GDM1 (cell line): ENCODE results near the gene AK5.

ENCODE experiments used
- DNase-seq: peaks from one replicate; lab custom pipeline; 2025; lab: John Stamatoyannopoulos, UW

Gene AK5

GRCh38 chr1:77354536-77354935, 72.7 kb downstream of the AK5 start:
- no peak for DNase-seq

DNA sequence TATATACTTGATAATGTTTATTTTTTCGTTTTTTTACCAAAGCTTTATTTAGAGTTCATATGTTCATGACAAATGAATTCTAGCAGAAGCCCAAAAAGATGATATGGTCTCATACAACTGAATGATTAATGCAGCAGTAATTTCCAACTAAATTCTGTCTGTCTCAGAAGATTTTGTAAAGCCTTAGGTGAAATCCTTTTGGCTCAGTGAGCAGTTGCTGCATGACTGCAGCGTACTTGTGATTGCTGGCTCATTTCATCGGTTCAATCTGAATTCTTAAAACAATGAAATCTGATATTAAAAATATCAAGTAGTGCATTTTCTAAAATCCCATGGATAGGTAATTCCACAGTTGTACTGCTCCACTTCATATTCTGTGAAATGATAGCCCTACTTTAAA, 73.2 kb downstream of the AK5 start:
- DNase-seq, result no peak

DNA sequence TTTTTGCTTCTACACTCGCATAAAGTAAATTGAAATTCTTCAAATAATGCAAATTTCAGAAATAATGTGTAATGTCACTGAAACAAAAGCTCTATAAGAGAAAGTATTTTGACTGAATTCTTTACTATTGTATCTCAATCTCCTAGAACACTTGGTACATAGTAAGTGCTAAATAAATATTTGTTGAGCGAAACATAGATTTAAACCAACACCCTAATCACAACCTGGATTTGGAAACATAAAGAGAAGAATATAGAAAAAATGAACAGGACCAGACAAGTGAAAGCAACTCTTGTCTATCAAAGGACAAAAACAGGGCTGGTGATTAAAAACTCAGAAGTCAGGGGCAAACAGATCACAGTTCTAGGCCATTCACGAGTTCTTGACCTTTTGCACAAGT, 74.3 kb downstream of the AK5 start:
- no peak for DNase-seq

- no peak for DNase-seq
These were observed 78.4 kb downstream of the AK5 start for GRCh38 chr1:77360256-77360655.

DNA sequence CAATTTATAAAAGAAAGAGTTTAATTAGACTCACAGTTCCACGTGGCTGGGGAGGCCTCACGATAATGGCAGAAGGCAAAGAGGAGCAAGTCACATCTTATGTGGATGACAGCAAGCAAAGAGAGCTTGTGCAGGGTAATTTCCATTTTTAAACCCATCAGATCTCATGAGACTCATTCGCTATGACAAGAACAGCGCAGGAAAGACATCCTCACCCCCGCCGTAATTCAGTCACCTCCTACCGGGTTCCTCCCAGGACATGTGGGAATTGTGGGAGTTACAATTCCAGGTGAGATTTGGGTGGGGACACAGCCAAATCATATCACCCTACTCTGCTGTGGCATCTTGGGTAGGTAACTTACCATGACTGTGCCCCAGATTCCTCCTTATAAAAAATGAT, 79.8 kb downstream of the AK5 start:
- no peak for DNase-seq

- no peak for DNase-seq
These were observed 88.3 kb downstream of the AK5 start for GRCh38 chr1:77370161-77370560.

DNA sequence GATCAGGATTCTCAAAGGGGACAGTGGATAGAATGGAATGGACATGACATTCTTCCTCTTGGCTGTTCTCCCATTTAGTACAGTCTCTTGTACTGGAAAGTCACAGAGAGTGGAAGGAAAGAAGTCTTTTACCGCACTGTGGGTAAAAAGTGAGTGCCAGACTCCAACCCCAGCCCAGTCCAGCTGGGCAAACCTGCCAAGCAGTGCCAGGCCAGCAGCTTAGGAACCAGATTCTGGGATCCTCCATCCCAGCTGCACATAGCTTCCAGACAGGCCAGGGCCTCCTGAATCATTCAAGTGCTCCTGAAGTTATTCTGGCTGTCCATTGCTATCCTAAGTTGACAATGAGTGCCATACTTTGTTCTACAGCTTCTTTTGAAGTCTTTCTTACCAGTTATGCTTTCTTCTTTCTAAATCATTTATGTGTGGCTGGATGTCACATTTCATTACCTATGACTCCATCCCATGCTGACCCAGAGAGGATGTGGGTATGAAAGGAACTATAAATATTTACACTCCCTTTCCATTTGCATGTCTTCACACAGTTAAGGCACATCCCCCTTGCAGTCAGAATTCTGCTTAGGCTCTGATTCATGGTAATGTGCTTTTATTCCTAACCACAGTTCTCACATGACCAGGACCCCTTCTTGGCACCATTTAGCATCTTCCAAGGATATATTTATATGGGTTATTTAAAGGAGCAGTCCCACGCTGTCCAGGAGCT, 88.9 kb downstream of the AK5 start:
- no peak for DNase-seq

GRCh38 chr1:77371396-77371795, 89.6 kb downstream of the AK5 start:
- DNase-seq, result no peak

DNA sequence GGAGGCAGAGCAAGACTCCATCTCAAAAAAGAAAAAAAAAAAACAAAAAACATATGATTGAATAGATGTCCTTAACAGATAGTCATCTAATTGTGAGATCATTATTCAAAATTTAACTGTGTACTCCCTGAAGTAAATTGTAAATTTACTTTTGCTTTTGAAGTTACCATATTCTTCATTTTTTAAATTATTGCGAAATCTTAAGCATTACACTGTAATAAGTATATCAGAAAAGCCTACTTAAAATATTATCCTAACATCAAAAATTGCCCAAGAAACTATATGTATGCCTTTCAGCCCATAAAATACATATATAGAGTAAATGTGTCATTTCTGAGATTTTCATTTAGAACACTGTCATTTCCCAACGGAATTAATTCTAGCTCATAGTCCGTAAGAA, 91.9 kb downstream of the AK5 start:
- no peak for DNase-seq

- no peak for DNase-seq
These were observed 93.7 kb downstream of the AK5 start for GRCh38 chr1:77375541-77375940.

DNA sequence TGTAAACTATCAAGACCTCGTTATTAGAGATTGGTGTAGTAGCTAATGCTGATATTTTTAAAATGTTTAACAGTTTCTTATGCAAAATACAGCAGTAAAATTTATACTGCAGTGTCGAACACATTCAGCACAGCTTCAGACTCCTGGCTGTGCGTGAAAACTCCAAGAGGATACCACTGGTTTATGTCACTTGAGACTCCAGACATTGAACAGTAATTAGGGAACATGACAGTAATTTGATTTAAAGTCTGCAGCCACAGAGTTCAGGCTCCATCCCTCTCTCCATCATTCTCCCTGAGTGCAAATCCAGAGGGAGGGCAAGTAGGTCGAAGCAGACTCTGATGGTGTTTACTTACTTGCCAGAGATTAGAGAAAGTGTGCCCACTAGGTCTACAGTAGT, 94.2 kb downstream of the AK5 start:
- DNase-seq, result no peak

DNA sequence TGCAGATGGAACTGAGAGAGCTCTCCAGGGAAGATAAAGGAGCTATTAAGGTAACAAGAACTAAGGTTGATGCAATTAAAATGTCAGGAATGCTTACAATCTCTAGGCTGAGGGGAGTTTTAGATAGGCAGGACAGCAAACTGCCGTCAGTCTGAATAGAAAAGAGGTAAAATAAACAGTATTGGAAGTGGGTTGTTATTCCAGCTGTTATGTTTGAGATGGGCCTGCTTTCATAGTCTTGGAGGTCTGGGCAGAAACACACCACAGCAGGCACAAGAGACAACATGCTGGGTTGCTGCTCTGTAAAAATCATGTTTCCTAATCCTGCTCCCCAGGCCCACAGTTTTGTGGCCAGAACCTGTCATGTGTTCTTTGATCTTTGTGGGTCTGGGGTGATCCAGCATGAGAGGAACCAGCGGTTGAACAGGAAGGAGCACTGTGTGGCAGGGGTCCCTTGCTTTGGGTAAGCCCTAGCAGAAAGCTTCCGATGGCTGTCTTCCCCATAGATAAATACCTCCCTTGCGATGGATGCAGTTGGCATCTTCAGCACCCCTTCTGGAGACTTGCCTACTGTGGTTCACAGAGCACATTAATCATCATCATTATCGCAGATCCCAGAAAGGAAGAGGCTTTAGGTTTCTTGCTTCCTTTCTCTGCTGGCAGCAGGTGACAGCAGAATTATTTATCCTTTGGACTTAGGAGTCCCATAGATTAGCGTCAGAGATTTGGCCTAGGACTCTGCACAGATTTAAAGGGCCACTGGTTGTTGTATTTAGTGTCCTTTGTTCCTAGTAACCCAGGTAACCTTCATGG, 97.1 kb downstream of the AK5 start:
- DNase-seq, result peak; percentile 95

DNA sequence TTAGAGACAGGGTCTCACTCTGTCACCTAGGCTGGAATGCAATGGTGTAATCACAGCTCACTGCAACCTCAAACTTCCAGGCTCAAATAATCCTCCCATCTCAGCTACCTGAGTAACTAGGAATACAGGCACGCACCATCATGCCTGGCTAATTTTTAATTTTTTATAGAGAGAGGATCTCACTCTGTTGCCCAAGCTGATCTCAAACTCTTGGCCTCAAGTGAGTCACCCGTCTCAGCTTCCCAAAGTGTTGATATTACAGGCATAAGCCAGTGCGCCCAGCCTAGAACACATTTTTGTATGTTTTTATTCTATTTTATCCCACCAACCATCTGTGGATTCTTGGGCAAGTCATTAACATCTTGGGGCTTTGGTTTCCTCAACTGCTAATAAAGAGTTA, 100.5 kb downstream of the AK5 start:
- no peak for DNase-seq

- DNase-seq, result no peak
These were observed 101.4 kb downstream of the AK5 start for GRCh38 chr1:77383236-77383635.

GRCh38 chr1:77385551-77385950, 103.7 kb downstream of the AK5 start:
- no peak for DNase-seq

GRCh38 chr1:77386276-77386675, 104.5 kb downstream of the AK5 start:
- no peak for DNase-seq

GRCh38 chr1:77387553-77387952, 105.7 kb downstream of the AK5 start:
- no peak for DNase-seq

GRCh38 chr1:77388661-77389060, 106.8 kb downstream of the AK5 start:
- DNase-seq, result no peak

DNA sequence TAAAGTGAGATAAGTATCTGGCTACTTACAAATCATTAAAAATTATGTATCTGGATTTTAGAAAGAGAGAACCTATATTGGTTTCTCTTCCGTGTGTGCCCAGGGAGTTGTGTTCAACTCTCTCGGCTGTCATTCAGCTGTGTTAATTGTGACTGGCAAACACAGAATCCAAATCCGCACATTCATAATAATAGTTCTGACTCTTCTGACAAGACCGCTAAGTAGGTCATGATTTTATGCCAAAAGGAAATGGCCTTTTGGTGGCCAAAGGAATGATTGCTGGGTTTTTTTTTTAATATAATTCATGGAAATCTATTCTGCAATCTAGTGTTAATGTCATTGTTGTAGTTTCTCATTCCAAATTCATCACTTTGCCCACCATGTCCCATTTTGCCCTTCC, 110.7 kb downstream of the AK5 start:
- no peak for DNase-seq

- no peak for DNase-seq
These were observed 112.3 kb downstream of the AK5 start for GRCh38 chr1:77394166-77394565.

GRCh38 chr1:77395051-77395450, 113.2 kb downstream of the AK5 start:
- no peak for DNase-seq

DNA sequence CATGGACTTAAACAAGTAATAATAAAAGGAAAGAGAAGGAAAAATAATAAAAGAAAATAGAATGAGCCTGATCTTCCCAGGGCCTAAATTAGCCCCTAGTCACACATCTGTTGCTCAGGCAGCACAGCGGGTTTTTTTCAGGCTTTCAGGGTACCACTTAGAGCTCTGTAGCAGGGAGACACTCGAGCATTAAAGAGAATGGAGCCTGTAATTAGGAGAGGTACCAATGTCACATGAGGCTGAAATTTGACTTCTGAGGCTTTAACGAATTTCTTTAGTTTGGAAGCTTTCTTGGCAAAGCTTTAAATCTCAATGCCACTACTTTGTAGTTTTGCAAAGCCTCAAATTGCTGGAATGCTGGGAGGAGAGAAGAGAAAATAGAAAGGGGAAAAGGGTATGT, 116.3 kb downstream of the AK5 start:
- no peak for DNase-seq

DNA sequence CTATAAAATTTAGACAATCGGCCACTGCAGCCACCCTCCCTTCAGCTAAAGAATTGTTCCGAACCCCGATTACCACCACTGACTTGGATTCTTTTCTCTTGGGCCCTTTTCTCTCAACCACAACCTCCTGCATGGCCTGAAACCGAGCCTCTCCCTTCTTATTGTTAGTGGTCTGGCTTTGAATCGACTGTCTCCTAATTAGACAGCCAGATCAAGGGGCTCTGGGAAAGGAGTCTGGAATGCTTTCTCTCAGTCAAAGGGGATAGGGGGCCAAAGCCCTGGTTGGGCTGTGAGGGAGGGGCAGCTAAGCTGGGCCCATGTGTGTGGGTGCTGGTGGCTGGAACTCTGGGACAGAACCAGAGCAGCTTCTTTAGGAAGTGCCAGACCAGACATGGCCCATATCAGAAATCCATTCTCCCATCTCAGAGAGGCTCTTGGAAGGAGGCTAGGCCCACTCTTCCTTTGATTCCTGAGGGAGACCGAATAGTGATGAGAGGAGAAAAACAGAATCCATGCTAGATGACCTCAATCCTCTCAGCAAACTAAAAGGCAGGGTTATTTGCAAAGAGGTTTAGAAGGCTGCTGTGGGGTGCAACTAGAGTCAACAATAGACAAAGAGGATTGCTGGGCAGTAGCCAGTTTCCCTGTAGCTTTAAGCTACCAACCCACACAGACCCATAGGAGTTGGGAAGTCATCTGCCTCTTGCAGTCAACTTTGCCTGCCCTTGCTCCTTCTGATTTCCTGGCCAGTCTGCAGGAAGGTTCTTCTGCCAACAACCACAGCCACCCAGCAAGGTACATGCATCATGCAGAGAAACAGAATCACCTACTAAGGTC, 117.6 kb downstream of the AK5 start:
- DNase-seq, result no peak
